Endothelial cell of umbilical vein (primary cell): ENCODE measurements around the gene TACR1. TPM values are rescaled to one million over a fixed set of nuclear protein-coding genes. Genes with fewer than 3 reads are reported as not detected.

ENCODE experiments used
- BruUV-seq: library from RNA; stranded (reverse); fragments of 400-500 nt; replicated peaks from 2 replicates; lab custom pipeline; 2021; lab: Mats Ljungman, UMichigan
- CTCF ChIA-PET: fragments of 300-600, 350-600 bp; sonication (Branson Sonifier 250); formaldehyde crosslinking; loops from one replicate; lab custom pipeline; 2021; ENCODE audit warnings: antibody characterized with exemption, inconsistent platforms; lab: Charles Lee
- POLR2A ChIA-PET: fragments of 300-600, 350-600 bp; sonication (Branson Sonifier 250); formaldehyde crosslinking; loops from one replicate; lab custom pipeline; 2021; ENCODE audit warnings: antibody characterized with exemption, inconsistent platforms; lab: Charles Lee
- DNase-seq: peaks from one replicate; pipeline ENCODE4 v3.0.0-alpha.2; 2011; ENCODE audit warnings: low read depth, low spot score
- FAIRE-seq: peaks from 2 replicates; lab custom pipeline; 2011; peaks lifted over from hg19 to GRCh38; lab: Jason Lieb, UNC
- H2AFZ ChIP-seq: 2 replicates; pipeline ENCODE4 v1.6.0; 2012; ENCODE audit warnings: low read depth, low read length, control low read depth, inconsistent platforms
- H3K27ac ChIP-seq: 2 replicates; pipeline ENCODE4 v1.5.1; 2011; ENCODE audit warnings: low read depth, mild to moderate bottlenecking, control low read depth, low read length, moderate library complexity; ENCODE audit not compliant: insufficient read depth
- H3K27me3 ChIP-seq, 2 experiments: 2 replicates each; pipeline versions ENCODE4 v1.6.0 to v1.6.1; 2011; ENCODE audit warnings: low read length in 2 of 2, mixed read lengths in 1 of 2; ENCODE audit not compliant: control insufficient read depth in 2 of 2, insufficient read depth in 2 of 2
- H3K36me3 ChIP-seq, 2 experiments: 2 replicates in 1 of 2; 3 replicates in 1 of 2; pipeline ENCODE4 v1.5.1; 2011; ENCODE audit warnings: low read length in 2 of 2, mild to moderate bottlenecking in 1 of 2, moderate library complexity in 1 of 2; ENCODE audit not compliant: control insufficient read depth in 2 of 2, insufficient read depth in 2 of 2; ENCODE audit errors: extremely low read depth in 1 of 2
- H3K4me1 ChIP-seq: 3 replicates; pipeline ENCODE4 v1.5.1; 2011; ENCODE audit warnings: mild to moderate bottlenecking, low read length; ENCODE audit not compliant: control insufficient read depth, insufficient read depth; ENCODE audit errors: extremely low read depth
- H3K4me2 ChIP-seq: 2 replicates; pipeline ENCODE4 v1.6.1; 2011; ENCODE audit warnings: low read length, control low read depth, mixed read lengths; ENCODE audit not compliant: insufficient read depth
- H3K4me3 ChIP-seq, 3 experiments: fragments of 200-600 bp in 1 of 3; sonication (generic), shearing (Covaris generic) in 1 of 3; replicated peaks in 1 of 3; 2 replicates each; pipeline ENCODE4 v1.5.1; 2011 to 2016; ENCODE audit warnings: control low read depth in 3 of 3, low read length in 3 of 3, mild to moderate bottlenecking in 2 of 3, inconsistent platforms in 1 of 3, low read depth in 1 of 3, moderate library complexity in 1 of 3; ENCODE audit not compliant: insufficient read depth in 1 of 3
- H3K79me2 ChIP-seq: 2 replicates; pipeline ENCODE4 v1.6.0; 2012; ENCODE audit warnings: low read length, inconsistent platforms; ENCODE audit not compliant: control insufficient read depth, insufficient read depth
- H3K9ac ChIP-seq: replicated peaks from 2 replicates; pipeline ENCODE3; 2011; ENCODE audit warnings: low read length, control low read depth; ENCODE audit not compliant: insufficient read depth; ENCODE audit errors: extremely low read depth
- H3K9me1 ChIP-seq: replicated peaks from 3 replicates; pipeline ENCODE4 v1.6.0; 2011; ENCODE audit warnings: mild to moderate bottlenecking, low read length; ENCODE audit not compliant: control insufficient read depth, insufficient read depth; ENCODE audit errors: extremely low read depth
- H3K9me3 ChIP-seq: replicated peaks from 2 replicates; pipeline ENCODE4 v1.5.1; 2012; ENCODE audit warnings: low read length, inconsistent platforms; ENCODE audit not compliant: control insufficient read depth, insufficient read depth
- H4K20me1 ChIP-seq: replicated peaks from 2 replicates; pipeline ENCODE3; 2011; ENCODE audit warnings: mild to moderate bottlenecking, low read length; ENCODE audit not compliant: control insufficient read depth, insufficient read depth; ENCODE audit errors: extremely low read depth
- CTCF ChIP-seq, 2 donors: IDR thresholded peaks; 1 replicate in 1 of 2; 2 replicates in 1 of 2; pipeline ENCODE4 v1.5.1; 2011; ENCODE audit warnings: low read length in 2 of 2, mild to moderate bottlenecking in 2 of 2, moderate library complexity in 2 of 2, control low read depth in 1 of 2, inconsistent platforms in 1 of 2, low read depth in 1 of 2; ENCODE audit not compliant: insufficient read depth in 1 of 2; ENCODE audit errors: extremely low read depth in 1 of 2
- EZH2 ChIP-seq: IDR thresholded peaks from 2 replicates; pipeline ENCODE4 v1.6.1; 2012; ENCODE audit warnings: borderline replicate concordance, low read depth, mild to moderate bottlenecking, moderate library complexity, low read length, inconsistent platforms; ENCODE audit not compliant: severe bottlenecking
- FOS ChIP-seq: IDR thresholded peaks from 2 replicates; pipeline ENCODE4 v1.6.1; 2011; ENCODE audit warnings: mild to moderate bottlenecking, low read length, moderate library complexity, borderline replicate concordance; ENCODE audit not compliant: insufficient read depth
- GATA2 ChIP-seq: IDR thresholded peaks from 2 replicates; pipeline ENCODE4 v1.7.0; 2011; ENCODE audit warnings: low read depth, mild to moderate bottlenecking, moderate library complexity, mixed read lengths, low read length; ENCODE audit not compliant: insufficient read length, insufficient read depth
- JUN ChIP-seq: IDR thresholded peaks from 2 replicates; pipeline ENCODE4 v1.6.1; 2011; ENCODE audit warnings: borderline replicate concordance, low read depth; ENCODE audit not compliant: insufficient read length, insufficient read depth
- MAX ChIP-seq: IDR thresholded peaks from 2 replicates; pipeline ENCODE4 v1.6.1; 2011; ENCODE audit not compliant: insufficient read depth, insufficient read length
- MYC ChIP-seq: IDR thresholded peaks from one replicate; pipeline ENCODE4 v1.6.1; 2011; ENCODE audit warnings: mild to moderate bottlenecking, low read depth, low read length
- POLR2A ChIP-seq: IDR thresholded peaks from 2 replicates; pipeline ENCODE4 v1.6.1; 2012; ENCODE audit warnings: low read depth, mild to moderate bottlenecking, control low read depth, low read length
- POLR2AphosphoS5 ChIP-seq: IDR thresholded peaks from 2 replicates; pipeline ENCODE4 v1.6.1; 2012; ENCODE audit warnings: low read depth, mild to moderate bottlenecking, control low read depth, low read length, moderate library complexity; ENCODE audit not compliant: insufficient read depth
- dilution Hi-C: fragments of 300-500 bp; cut with MboI; formaldehyde crosslinking; loops from one replicate; pipeline ENCODE4 v1.15.0; 2019; ENCODE audit warnings: low sequenced_read_pairs; ENCODE audit not compliant: extremely low pct_ligation_motif_present
- intact Hi-C: fragments of 100-400 bp; cut with micrococcal nuclease; formaldehyde crosslinking; loops from one replicate; pipeline ENCODE4 v1.10.0; 2022
- polyA plus RNA-seq, 4 experiments: library from polyadenylated mRNA; depleted of rRNA in 3 of 4; stranded (reverse) in 3 of 4; unstranded in 1 of 4; fragments of >200 nt; gene quantifications; 2 replicates each; pipeline versions ENCODE4 v1.2.1 to v1.2.3, GENCODE V29; 2011 to 2012; ENCODE audit warnings: missing spikeins in 1 of 4
- total RNA-seq: library from RNA; stranded (reverse); gene quantifications from 2 replicates; pipeline ENCODE4 v1.2.3, GENCODE V29; 2021

Gene TACR1
- total and polyA plus RNA-seq, 2 donors (not counting 3 experiments of a cell fraction or from before 2014, with no cell fraction given), result not detected

- Histone ChIP-seq H3K79me2 (no peaks in the 10 kb centered on the region), H3K4me2 (no peak overlapping the region), H3K36me3 (no peaks in the 10 kb centered on the region), H3K9me3 (no peaks in the 10 kb centered on the region), H3K9me1 (no peaks in the 10 kb centered on the region), H3K27me3 (peaks cover 0 to 3% of the 10 kb centered on the region in 2 experiments), H2AFZ (no peak overlapping the region), H3K4me1 (no peaks in the 10 kb centered on the region), H3K9ac (no peak overlapping the region), H4K20me1 (no peaks in the 10 kb centered on the region), H3K4me3 (no peak overlapping the region), H3K27ac (no peak overlapping the region)
- ChIA-PET POLR2A (no interaction called here), CTCF (interaction anchor here (0.5 kb wide), 1 partner anchor 60 kb away, joined by 3 read pairs; no protein-coding TSS in a partner anchor)
- no peak for TF ChIP-seq EZH2
- no peak for TF ChIP-seq MAX
- no peak for TF ChIP-seq GATA2
- no peak for TF ChIP-seq MYC
- TF ChIP-seq JUN, result no peak
- no peak for TF ChIP-seq POLR2AphosphoS5
- no peak for TF ChIP-seq POLR2A
- TF ChIP-seq FOS, result no peak
- no peak for TF ChIP-seq CTCF (IDR thresholded peaks at IDR 0.05; ENCODE audit: extremely low read depth in 1 of 2, insufficient read depth in 1 of 2, low read depth in 1 of 2, low read length in 2 of 2)
- intact Hi-C loops (no loop called here), dilution Hi-C loops (no loop called here)
- no peak for FAIRE-seq
- no TSS peak for BruUV-seq
- no peak for DNase-seq
Measured at GRCh38 chr2:75211266-75211770, 12.0 kb upstream of the TACR1 start.
